ENCODE data around the gene PPIL3. TPM values are rescaled to one million over a fixed set of nuclear protein-coding genes. Genes with fewer than 3 reads are reported as not detected.

PPIL3 gene
- total and polyA plus RNA-seq, 5 donors: 19.6 to 31.5 (median 25.9) TPM

DNA sequence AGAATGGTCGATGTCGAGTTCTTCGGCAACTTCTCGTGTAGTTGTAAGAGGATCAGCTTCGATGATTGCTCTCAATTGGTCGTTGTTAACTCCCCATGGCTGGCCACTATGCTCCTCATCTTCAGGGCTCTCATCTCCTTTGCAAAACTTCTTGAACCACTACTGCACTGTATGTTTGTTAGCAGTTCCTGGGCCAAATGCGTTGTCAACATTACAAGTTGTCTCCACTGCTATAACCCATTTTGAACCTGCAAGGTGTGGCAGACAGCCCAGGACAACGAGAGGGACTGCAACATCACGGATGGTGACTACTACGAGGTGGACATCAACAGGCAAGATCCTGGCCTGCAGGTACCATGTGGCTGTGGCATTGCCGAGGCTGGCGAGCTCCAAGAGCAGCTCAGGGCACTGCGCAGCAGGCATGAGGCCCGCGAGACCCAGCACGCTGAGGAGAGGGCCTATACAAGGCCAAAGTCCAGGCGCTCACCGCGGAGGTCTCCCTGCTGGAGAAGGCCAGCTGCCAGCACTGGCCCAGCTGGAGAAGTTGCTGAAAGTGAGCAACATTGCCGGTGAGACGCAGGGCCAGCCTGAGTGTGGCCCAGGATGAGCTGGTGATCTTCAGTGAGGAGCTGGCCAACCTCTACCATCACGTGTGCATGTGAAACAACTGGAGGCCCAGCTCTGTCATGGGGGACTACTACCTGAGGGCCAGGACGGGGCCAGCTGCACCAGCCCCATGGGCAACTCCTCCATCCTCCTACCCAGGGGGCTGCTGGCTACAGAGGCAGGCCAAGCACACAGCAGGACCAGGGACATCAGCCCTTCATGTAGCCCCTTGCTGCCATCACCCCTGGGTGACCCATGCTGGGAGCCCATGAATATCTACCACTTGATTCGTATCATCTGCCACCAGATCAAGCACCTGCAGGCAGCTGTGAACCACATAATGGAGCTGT is 44.6 kb downstream of the PPIL3 start:
- no peaks in the 10 kb centered on the region for H3K27me3 ChIP-seq (ENCODE audit: control insufficient read depth, insufficient read depth)
- DNase-seq (no peak), ATAC-seq (peak; percentile 19)
- intact Hi-C loops (cut with DNase I): no loop called here
- no peak overlapping the region for H3K27ac ChIP-seq (ENCODE audit: low read length)
- no peaks in the 10 kb centered on the region for H3K4me1 ChIP-seq (ENCODE audit: control insufficient read depth, insufficient read depth, low read length)
- H3K4me3 ChIP-seq (ENCODE audit: low read length): no peak overlapping the region
- no peaks in the 10 kb centered on the region for H3K9me3 ChIP-seq (ENCODE audit: control insufficient read depth, low read length)
- 93% methylated on average over 24 of the region's 24 CpGs for WGBS

DNA sequence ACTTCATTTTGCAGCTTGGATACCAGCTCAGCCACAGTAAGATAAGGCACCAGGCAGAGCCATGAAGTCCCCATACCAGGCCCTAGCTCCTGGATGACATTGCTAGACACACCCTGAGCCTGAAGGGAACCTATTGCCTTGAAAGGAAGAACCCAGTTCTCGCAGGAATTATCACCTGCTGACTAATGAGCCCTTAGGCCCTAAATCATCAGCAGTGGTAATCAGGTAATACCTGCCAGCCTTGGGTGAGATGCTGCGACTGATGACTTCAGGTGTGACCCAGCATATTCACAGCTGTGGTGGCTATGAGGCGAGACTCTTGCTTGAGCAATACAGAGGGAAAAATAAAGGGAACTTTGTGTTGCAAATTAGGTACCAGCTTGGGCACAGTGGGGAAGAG is 49.4 kb downstream of the PPIL3 start:
- 94% methylated on average over 3 of the region's 3 CpGs for WGBS
- ATAC-seq: no peak
- Histone ChIP-seq H3K27me3 (ENCODE audit: control insufficient read depth, insufficient read depth) (no peaks in the 10 kb centered on the region), H3K4me1 (ENCODE audit: control insufficient read depth, insufficient read depth, low read length) (no peaks in the 10 kb centered on the region), H3K9me3 (ENCODE audit: control insufficient read depth, low read length) (no peaks in the 10 kb centered on the region), H3K27ac (ENCODE audit: low read length) (no peak overlapping the region), H3K4me3 (ENCODE audit: low read length) (no peak overlapping the region)
- no peak for DNase-seq
- intact Hi-C loops (cut with DNase I): no loop called here

DNA sequence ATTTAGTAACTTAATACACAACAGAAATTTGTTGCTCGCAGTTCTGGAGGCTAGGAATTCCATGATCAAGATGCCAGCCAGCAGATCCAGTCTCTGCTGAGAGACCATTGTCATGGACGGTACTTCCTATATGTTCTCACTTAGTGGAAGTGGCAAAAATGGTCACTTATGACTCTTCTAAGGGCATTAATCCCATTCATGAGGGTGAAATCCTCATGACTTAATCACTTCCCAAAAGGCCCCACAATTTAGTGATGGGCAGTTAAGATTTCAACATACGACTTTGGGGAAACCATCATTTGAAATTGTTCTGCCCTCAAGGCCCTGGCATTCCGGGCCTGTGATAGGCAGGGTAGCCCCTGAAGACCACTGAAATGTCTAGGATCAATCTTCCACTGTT is 54.2 kb downstream of the PPIL3 start:
- ATAC-seq (no peak), DNase-seq (no peak)
- Histone ChIP-seq H3K4me3 (ENCODE audit: low read length) (no peak overlapping the region), H3K4me1 (ENCODE audit: control insufficient read depth, insufficient read depth, low read length) (no peaks in the 10 kb centered on the region), H3K27ac (ENCODE audit: low read length) (no peak overlapping the region), H3K9me3 (ENCODE audit: control insufficient read depth, low read length) (no peaks in the 10 kb centered on the region), H3K27me3 (ENCODE audit: control insufficient read depth, insufficient read depth) (no peaks in the 10 kb centered on the region)
- intact Hi-C loops (cut with DNase I): no loop called here
- 86% methylated on average over 4 of the region's 4 CpGs for WGBS

DNA sequence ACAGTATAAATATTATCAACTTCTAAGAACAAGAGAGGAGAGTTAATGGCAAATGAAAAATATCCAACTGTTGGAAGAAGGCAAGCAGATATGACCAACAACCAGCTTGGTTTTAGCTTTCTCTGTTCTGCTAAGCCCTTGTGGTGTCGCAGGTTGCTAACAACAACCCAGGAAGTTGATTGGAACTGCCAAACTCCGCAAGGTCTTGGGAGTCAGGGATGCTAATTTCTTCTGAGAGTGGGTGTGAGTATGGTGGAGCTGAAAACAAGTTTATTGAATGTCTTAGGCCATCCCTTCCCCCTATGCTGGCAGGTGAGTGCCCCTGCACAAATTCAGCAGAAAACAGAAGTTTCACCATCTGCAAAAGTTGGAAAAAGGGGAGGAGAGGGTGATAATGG is 59.6 kb downstream of the PPIL3 start:
- H3K27me3 ChIP-seq (ENCODE audit: control insufficient read depth, insufficient read depth): no peaks in the 10 kb centered on the region
- DNase-seq: no peak
- H3K27ac ChIP-seq (ENCODE audit: low read length): no peak overlapping the region
- 91% methylated on average over 2 of the region's 2 CpGs for WGBS
- H3K4me1 ChIP-seq (ENCODE audit: control insufficient read depth, insufficient read depth, low read length): no peaks in the 10 kb centered on the region
- no peak overlapping the region for H3K4me3 ChIP-seq (ENCODE audit: low read length)
- ATAC-seq: peak in 1 of 2 donors; percentile 33
- intact Hi-C loops (cut with DNase I): no loop called here
- no peaks in the 10 kb centered on the region for H3K9me3 ChIP-seq (ENCODE audit: control insufficient read depth, low read length)

- no peak for ATAC-seq
- WGBS: 94% methylated on average over 9 of the region's 9 CpGs
- Histone ChIP-seq H3K27ac (ENCODE audit: low read length) (no peak overlapping the region), H3K4me3 (ENCODE audit: low read length) (no peak overlapping the region), H3K27me3 (ENCODE audit: control insufficient read depth, insufficient read depth) (no peaks in the 10 kb centered on the region), H3K4me1 (ENCODE audit: control insufficient read depth, insufficient read depth, low read length) (no peaks in the 10 kb centered on the region), H3K9me3 (ENCODE audit: control insufficient read depth, low read length) (no peaks in the 10 kb centered on the region)
- DNase-seq: no peak
- intact Hi-C loops (cut with DNase I): no loop called here
Measured at GRCh38 chr2:200828572-200829257, 60.2 kb downstream of the PPIL3 start.

DNA sequence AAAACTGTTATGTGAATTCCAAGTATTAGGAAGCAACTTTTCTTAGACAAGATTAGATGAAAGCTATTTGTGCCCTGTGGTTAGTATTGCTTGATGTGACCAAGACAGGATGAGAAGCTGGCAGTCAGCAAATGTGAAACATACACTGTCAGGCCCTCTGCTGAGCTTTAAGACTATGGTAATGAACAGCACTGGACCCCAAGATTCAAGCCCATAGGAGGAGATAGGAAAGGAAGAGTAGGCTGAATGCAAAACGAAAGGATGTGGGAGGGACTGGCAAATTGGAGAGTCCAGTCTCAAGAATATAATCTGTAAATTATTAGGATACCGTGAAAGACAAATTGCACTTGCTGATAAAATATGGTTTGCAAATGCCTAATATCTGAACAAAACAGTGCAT is 60.8 kb downstream of the PPIL3 start:
- Histone ChIP-seq H3K9me3 (ENCODE audit: control insufficient read depth, low read length) (no peaks in the 10 kb centered on the region), H3K27ac (ENCODE audit: low read length) (no peak overlapping the region), H3K27me3 (ENCODE audit: control insufficient read depth, insufficient read depth) (no peaks in the 10 kb centered on the region), H3K4me3 (ENCODE audit: low read length) (no peak overlapping the region), H3K4me1 (ENCODE audit: control insufficient read depth, insufficient read depth, low read length) (no peaks in the 10 kb centered on the region)
- WGBS: 63% methylated on average over 2 of the region's 2 CpGs
- intact Hi-C loops (cut with DNase I): no loop called here
- DNase-seq: no peak
- peak in 1 of 2 donors; percentile 17 for ATAC-seq

- H3K27ac ChIP-seq (ENCODE audit: low read length): no peak overlapping the region
- no peaks in the 10 kb centered on the region for H3K4me1 ChIP-seq (ENCODE audit: control insufficient read depth, insufficient read depth, low read length)
- WGBS: 90% methylated on average over 6 of the region's 6 CpGs
- ATAC-seq: no peak
- H3K9me3 ChIP-seq (ENCODE audit: control insufficient read depth, low read length): no peaks in the 10 kb centered on the region
- H3K27me3 ChIP-seq (ENCODE audit: control insufficient read depth, insufficient read depth): no peaks in the 10 kb centered on the region
- DNase-seq: no peak
- intact Hi-C loops (cut with DNase I): no loop called here
- H3K4me3 ChIP-seq (ENCODE audit: low read length): no peak overlapping the region
Measured at GRCh38 chr2:200821686-200822245, 67.1 kb downstream of the PPIL3 start.

Other genes with a start within 250 kb of the PPIL3 start
- 100 to 1,000 TPM in 2 of 4 donors, 10 to 100 TPM in 2; 83.7 to 173 (median 100.0) TPM for gene BZW1, start 77.2 kb downstream of the PPIL3 start, total RNA-seq
- gene BZW1, start 77.2 kb downstream of the PPIL3 start, polyA plus RNA-seq: 32.2 TPM
- gene CLK1, start 24.4 kb downstream of the PPIL3 start, total RNA-seq: 10 to 100 TPM; 48.0 to 70.1 (median 64.1) TPM
- 122 TPM for gene CLK1, start 24.4 kb downstream of the PPIL3 start, polyA plus RNA-seq
- 10 to 100 TPM; 16.6 to 23.1 (median 19.8) TPM for gene NIF3L1, start 294 bp upstream of the PPIL3 start, total RNA-seq
- gene NIF3L1, start 294 bp upstream of the PPIL3 start, polyA plus RNA-seq: 22.5 TPM
- 10 to 100 TPM; 23.0 to 25.8 (median 23.7) TPM for gene ORC2, start 74.6 kb upstream of the PPIL3 start, total RNA-seq
- gene ORC2, start 74.6 kb upstream of the PPIL3 start, polyA plus RNA-seq: 9.4 TPM
- 10 to 100 TPM in 3 of 4 donors, 1 to 10 TPM in 1; 9.7 to 17.2 (median 13.4) TPM for gene HYCC2, start 182.6 kb upstream of the PPIL3 start, total RNA-seq
- 3.1 TPM for gene HYCC2, start 182.6 kb upstream of the PPIL3 start, polyA plus RNA-seq
- 100 to 1,000 TPM; 296 to 384 (median 313) TPM for gene NDUFB3, start 182.9 kb upstream of the PPIL3 start, total RNA-seq
- gene NDUFB3, start 182.9 kb upstream of the PPIL3 start, polyA plus RNA-seq: 503 TPM
- gene CFLAR, start 227.1 kb upstream of the PPIL3 start, total RNA-seq: 100 to 1,000 TPM; 232 to 310 (median 267) TPM
- 134 TPM for gene CFLAR, start 227.1 kb upstream of the PPIL3 start, polyA plus RNA-seq